Left forelimb (tissue), 1 donor: ENCODE data around the gene SUPT6H.
A peak's percentile ranks its signal among the peaks of the same experiment; 100 is the strongest.

Experiments used
- DNase-seq: peaks from one replicate; pipeline ENCODE4 v3.0.0-alpha.2; 2018; ENCODE audit warnings: low spot score

SUPT6H gene

GRCh38 chr17:28661635-28662526 lies at the start of gene SUPT6H, which contains the start of gene SDF2:
TSS of gene SUPT6H (plus strand) at chr17:28662205. CDS start at chr17:28673402, 11,197 bp downstream.
TSS of gene SDF2 (minus strand) at chr17:28661906. CDS start at chr17:28661876, 30 bp downstream.
- DNase-seq = peak; percentile 97

- no peak for DNase-seq
Observed at GRCh38 chr17:28612531-28612930, 49.5 kb upstream of the SUPT6H start.

DNA sequence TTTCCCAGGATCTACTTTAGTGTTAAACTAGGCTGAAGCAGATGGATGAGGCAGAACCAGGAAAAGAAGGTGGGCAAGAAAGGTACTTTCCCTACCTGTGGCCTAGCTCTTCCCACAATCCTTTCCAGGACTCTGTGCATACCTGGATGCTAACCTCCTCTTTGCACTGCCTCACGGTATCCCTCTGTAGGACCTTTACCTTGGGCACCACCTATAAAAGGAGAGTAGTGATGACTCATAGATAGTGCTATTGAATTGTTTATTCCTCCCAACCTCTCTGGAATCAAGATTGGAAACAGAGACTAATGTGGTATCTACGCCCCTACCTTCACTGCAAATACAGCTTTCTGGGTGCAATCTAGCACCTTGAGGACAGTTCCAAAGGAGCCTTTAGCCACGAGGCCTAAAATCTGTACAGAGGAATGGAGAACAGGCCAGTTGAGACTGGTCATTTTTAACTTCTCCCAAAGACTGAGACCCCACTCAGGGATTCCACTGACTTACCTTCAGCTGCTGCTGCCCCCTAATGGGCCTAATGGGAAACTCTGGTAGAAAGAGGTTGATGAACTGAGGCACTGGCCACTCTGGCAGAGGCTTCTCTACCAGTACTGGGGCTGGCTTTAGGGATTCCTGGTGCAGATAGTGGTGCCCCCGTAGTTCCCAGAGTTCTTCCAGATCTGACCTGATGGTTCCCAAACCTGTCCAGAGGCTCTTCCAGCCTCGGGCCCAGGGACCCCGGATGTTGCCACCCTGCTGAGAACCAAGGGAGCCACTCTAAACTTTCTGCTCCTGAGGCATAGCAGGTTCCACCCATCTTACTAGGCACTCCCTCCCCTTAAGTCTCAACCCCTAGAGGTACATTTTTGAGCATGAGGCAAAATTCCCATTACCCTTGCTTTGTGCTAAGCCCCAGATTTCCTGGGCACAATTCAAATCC lies 48.8 kb upstream of the SUPT6H start:
- DNase-seq = no peak

- DNase-seq = no peak
Observed at GRCh38 chr17:28613931-28614381, 48.0 kb upstream of the SUPT6H start, which contains the start of gene RSKR. TSS of gene RSKR (minus strand) at chr17:28614185. CDS start at chr17:28614161, 24 bp downstream.

GRCh38 chr17:28615260-28615940 lies 46.6 kb upstream of the SUPT6H start:
- DNase-seq = no peak

GRCh38 chr17:28616281-28616680 lies 45.7 kb upstream of the SUPT6H start:
- no peak for DNase-seq

GRCh38 chr17:28618464-28618863 lies 43.5 kb upstream of the SUPT6H start:
- DNase-seq = no peak

DNA sequence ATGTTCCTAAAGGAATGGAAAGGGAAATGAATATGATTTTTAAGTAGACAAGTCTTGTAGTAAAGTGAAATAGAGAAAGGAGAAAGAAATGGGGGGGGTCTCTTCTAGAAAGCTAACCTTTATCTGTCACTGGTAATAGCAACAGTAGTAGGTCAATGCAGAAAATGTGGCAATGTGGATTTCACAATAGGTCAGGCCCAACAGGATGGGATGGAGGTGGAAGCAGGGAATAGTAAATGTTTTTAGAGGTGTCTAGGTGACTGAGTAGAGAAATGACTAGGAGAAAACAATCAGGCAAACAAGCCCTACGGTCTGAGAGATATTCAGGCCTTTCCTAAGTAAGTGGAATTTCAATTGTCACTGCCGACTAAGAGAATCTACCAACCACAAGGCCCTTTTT lies 42.0 kb upstream of the SUPT6H start:
- DNase-seq = no peak

DNA sequence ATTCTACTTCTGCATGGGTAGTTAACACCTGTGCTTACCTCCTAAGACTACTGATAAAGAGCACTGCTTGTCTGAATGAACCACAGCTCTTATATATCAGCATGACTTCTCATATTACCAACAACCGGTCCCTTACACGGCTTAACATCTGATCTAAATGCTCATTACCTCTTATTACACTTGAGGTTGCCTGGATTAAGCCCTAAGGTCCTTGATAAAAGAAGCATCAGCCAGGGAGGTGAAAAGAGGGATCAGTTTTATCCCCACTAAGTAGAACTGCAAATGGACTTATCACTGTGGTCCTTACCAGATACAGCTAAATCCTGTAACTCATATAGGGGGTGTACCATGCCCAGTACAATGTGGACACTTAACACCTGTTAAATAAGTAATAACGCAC lies 39.8 kb upstream of the SUPT6H start:
- no peak for DNase-seq

DNA sequence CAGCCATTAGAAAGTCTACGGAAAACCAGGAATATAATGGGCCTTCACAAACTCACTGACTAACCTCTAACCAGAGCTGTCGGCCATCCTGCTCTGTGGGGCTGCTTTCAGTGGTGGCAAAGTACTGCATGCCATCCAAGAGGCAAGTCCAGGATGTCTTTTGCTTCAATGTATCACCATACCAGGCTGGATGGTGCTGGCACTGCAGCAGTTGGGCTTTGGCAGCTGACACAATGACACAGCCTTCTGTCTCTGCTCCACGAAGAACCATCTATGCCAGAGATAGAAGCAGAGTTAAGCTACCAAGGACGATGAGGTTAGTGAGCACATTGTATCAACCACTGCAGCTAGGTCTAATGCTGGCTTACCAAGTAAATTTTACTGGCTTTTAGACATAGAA lies 38.3 kb upstream of the SUPT6H start:
- no peak for DNase-seq

DNA sequence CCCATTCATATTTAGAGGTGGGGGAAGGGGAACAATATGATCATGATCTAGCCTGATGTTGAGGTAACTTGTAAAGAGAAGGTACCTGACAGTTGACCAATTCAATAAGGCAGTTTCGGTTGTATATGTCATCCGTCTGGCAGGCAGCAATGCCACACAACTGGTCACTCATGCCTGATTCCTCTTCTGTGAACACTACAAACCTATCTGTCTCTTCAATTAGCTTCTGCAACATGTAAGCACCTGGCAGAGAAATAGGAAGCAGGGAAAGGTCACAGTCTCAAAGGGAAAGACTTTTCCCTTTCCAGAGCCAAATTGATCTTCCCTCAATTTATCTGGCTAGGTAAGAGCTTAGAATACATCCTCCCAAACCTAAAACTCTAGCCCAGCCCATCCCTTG lies 37.9 kb upstream of the SUPT6H start:
- no peak for DNase-seq

DNA sequence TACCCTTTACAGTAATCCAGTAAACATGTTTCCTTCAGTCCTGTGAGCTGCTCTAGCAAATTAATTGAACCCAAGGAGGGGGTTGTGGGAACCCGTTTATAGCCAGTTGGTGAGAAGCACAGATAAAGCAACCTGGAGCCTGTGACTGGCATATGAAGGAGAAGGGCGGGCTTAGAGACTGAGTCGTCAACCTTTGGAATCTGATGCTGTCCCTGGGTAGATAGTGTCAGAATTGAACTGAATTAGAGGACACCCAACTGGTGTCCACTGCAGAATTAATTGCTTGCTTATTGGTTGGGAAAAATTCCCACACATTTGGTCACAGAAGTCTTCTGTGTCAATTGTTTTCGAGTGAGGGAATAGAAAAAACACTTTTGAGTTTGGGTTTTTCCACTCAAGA lies 35.2 kb upstream of the SUPT6H start:
- DNase-seq = no peak

DNA sequence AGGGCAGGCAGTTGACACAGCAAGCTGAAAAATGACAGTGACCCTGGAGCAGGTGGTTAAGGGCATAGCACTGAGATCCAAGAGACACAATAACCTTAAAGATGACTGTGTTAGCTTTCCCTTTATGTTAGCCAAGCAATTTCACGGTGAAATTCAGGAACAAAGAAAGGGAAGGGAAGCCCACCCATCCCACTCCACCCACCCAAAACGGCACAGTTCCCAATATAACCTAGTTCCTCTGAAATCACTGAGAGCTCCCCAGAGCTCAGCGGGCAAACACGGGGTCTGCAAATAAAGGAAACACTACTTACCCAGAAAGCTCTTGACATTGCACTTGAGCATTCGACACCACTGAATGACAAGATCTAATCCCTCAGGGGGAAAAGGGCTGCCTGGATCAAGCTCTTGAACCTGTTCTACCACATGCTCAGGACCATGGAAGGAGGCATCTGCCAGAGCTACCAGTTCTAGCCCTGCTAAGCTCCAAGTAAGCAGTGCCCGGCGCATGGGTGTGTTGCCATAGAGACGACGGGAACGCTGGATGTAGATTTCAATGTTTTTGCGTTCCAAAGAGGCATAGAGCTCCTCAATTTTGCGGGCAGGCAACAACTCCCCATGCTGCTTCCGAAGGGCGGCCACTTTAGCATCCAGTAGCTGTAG lies 27.7 kb upstream of the SUPT6H start:
- DNase-seq = no peak

DNA sequence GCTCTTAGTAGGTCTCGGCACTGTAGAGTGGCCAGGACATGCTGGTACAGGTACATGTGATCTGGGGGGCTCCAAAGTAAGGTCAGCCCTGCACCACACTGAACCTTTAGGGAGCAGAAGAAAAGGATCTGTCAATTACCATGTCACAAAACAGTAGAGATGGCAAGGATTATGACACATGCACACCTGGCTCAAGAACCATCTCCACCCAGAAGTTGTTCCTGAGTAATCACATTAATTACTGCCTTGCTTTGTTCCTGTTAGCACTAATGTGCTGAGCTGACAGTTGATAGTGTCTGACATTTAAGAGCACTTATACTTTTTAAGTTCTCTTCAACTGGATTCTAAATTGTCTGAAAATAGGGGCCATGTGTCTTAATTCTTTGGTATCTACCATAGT lies 26.5 kb upstream of the SUPT6H start:
- no peak for DNase-seq

DNA sequence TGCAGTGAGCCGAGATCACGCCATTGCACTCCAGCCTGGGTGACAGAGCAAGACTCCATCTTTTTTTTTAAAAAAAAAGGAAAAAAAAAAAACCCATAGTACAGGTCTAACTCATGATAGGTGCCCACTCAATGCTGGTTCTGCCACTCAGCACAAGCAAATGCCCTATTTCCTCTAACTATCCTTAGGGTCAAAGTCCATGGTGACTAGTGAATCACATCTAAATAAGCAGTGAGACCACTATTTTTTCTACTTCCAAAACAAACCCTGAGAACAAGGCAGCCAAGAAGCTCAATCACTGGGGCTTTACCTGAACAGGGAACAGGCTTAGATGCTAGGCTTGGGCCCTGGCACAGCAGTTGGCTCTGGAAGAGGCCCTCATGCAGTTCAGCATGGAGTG lies 20.4 kb upstream of the SUPT6H start:
- DNase-seq = no peak

- DNase-seq = peak; percentile 70
Observed at GRCh38 chr17:28643983-28644786, 17.8 kb upstream of the SUPT6H start.

GRCh38 chr17:28644787-28645575 lies 17.0 kb upstream of the SUPT6H start, which contains the start of gene BLTP2:
TSS of gene BLTP2 (minus strand) at chr17:28645158. CDS start at chr17:28645056, 102 bp downstream.
- DNase-seq = peak; percentile 97

- no peak for DNase-seq
Observed at GRCh38 chr17:28645576-28645939, 16.4 kb upstream of the SUPT6H start.

DNA sequence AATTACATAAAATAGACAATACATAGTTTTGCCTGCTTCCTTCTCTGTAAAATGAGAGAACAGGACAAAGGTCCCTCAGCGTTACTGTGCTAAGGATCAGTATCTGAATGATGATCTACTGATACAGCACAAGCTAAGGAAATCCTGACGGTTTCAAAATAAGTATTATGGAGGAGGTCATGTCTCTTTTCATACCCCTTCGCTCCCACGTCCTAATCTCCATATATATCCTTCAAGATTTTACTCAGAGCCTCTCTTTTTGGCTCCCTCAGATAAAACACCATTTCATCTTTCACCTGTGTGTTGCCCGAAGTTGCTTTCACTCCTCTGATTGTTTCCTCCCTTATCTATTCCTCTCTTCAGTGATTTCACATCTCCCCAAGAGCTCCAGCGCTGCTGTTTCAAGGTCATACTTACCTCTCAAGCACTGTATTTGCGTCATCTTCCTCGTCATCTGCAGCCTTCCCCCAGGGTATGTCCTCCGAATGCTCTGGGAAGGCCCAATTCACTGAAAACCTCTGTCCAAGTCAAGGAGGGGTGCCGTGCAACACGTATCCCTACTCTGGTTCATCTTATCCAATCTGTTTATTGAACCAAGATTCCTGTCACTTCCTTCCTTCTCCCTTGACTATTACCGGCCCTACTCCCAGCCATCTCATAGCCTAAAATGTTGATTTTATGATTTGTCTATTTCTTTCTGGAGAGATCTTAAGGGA lies 15.8 kb upstream of the SUPT6H start:
- no peak for DNase-seq
